ENCODE data around the gene APOBEC3G. TPM values are rescaled to one million over a fixed set of nuclear protein-coding genes. Genes with fewer than 3 reads are reported as not detected.

The APOBEC3G gene
- total and polyA plus RNA-seq, 2 of the 4 experiments (the other 2 are of a cell fraction): 5.3 to 7.0 TPM

DNA sequence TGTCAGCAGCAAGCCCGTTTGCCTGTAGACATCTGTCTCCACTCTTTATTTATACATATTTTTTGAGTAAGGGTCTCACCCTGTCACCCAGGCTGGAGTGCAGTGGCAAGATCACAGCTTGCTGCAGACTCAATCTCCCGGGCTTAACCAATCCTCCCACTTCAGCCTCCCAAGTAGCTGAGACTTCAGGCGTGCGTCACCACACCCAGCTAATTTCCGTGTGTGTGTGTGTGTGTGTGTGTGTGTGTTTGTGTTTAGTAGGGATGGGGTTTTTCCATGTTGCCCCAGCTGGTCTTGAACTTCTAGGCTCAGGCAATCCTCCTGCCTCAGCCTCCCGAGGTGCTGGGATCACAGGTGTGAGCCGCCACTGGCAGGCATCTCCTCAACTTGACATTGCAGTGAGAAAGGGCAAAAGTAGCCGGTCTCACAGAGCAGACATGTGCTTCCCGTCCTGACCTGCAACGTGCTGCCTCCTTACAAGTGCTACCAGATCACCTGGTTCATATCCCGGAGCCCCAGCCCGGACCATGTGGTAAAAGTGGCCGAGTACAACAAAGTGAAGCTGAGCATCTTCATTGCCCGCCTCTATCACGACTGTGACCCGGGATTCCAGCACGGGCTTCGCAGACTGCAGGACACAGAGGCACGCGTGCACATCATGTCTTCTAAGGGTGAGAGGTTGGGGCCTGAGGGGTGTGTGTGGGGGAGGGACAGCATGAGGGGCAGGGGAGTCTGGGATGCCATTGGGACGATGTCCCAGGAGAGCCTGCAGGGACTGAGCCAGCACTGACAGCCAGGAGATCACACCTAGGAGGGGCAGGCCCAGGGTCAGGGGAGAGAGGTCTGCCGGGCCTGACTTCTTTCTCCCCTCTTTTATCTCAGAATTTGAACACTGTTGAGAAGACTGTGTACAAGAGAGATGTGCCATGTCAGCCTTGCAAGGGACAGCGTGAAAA, 14.3 kb downstream of the APOBEC3G start:
- no TSS peak for BruUV-seq (replicated peaks)
- Histone ChIP-seq H3K36me3 (ENCODE audit: control insufficient read depth, insufficient read depth, low read length) (no peaks in the 10 kb centered on the region), H3K4me3 (ENCODE audit: insufficient read depth, low read depth, low read length) (no peak overlapping the region), H4K5ac (ENCODE audit: low read depth, low read length) (no peak overlapping the region), H2AK9ac (replicated peaks; ENCODE audit: low read depth, low read length, poor library complexity) (no peak overlapping the region), H3K23ac (ENCODE audit: low read depth, low read length) (no peak overlapping the region), H2BK20ac (ENCODE audit: low read depth, low read length) (no peak overlapping the region), H3K18ac (ENCODE audit: low read depth, low read length) (no peak overlapping the region), H2BK120ac (ENCODE audit: low read depth, low read length) (no peak overlapping the region), H2BK15ac (ENCODE audit: low read depth, low read length) (no peak overlapping the region), H4K20me1 (ENCODE audit: insufficient read depth, low read length) (no peaks in the 10 kb centered on the region), H3K4me2 (ENCODE audit: low read depth, low read length) (no peak overlapping the region), H3K4me1 (ENCODE audit: control insufficient read depth, insufficient read depth, low read length) (peaks cover 3% of the 10 kb centered on the region; the same call in 1 of the 2 replicates), H2AFZ (replicated peaks; ENCODE audit: low read length, poor library complexity) (no peak overlapping the region), H2BK5ac (ENCODE audit: low read depth, low read length, poor library complexity, severe bottlenecking) (no peak overlapping the region), H3K9me3 (ENCODE audit: control insufficient read depth, insufficient read depth, low read length) (no peaks in the 10 kb centered on the region), H4K91ac (ENCODE audit: insufficient read depth, low read depth, low read length) (no peak overlapping the region), H3K27me3 (ENCODE audit: control insufficient read depth, insufficient read depth, low read length) (peaks cover 43% of the 10 kb centered on the region), H3K27ac (ENCODE audit: insufficient read depth, low read length) (no peak overlapping the region), H3K56ac (ENCODE audit: extremely low read depth, insufficient read depth, low read length) (no peak overlapping the region), H4K8ac (ENCODE audit: low read depth in 2 of 2, low read length in 2 of 2) (no peak overlapping the region), H3K4ac (ENCODE audit: low read depth, low read length) (no peak overlapping the region), H3K79me1 (ENCODE audit: low read depth in 1 of 2, low read length in 2 of 2) (no peaks in the 10 kb centered on the region), H3K14ac (replicated peaks; ENCODE audit: low read depth, low read length) (no peak overlapping the region), H3K9ac (ENCODE audit: low read depth, low read length) (no peak overlapping the region), H3K9me1 (ENCODE audit: insufficient read depth, low read length) (no peaks in the 10 kb centered on the region), H2AK5ac (ENCODE audit: low read depth, low read length) (no peak overlapping the region)
- ChIA-PET POLR2A (ENCODE audit: unreplicated experiment) (no interaction called here), CTCF (interaction anchor here (0.6 kb wide), 1 partner anchor 1304 kb away, joined by 3 read pairs; no protein-coding TSS in a partner anchor)
- dilution Hi-C loops (cut with HindIII; ENCODE audit: low sequenced_read_pairs, unreplicated experiment) (no loop called here), intact Hi-C loops (cut with micrococcal nuclease) (no loop called here), in situ Hi-C loops (cut with MboI; ENCODE audit: low sequenced_read_pairs) (no loop called here)
- no peak for DNase-seq
- WGBS, 2 experiments (ENCODE audit: extremely low coverage in 2 of 2, insufficient read length in 1 of 2): 57% methylated on average over 9 of the region's 23 CpGs; no CpG with 5 or more reads in 1 of the 2 experiments
- ATAC-seq (ENCODE audit: low read depth): no peak
- TF ChIP-seq, protein P1, sequence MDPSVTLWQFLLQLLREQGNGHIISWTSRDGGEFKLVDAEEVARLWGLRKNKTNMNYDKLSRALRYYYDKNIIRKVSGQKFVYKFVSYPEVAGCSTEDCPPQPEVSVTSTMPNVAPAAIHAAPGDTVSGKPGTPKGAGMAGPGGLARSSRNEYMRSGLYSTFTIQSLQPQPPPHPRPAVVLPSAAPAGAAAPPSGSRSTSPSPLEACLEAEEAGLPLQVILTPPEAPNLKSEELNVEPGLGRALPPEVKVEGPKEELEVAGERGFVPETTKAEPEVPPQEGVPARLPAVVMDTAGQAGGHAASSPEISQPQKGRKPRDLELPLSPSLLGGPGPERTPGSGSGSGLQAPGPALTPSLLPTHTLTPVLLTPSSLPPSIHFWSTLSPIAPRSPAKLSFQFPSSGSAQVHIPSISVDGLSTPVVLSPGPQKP (IDR thresholded peaks at IDR 0.05; ENCODE audit: borderline replicate concordance, low read depth, low read length): no peak
- TF ChIP-seq RCOR1 (IDR thresholded peaks at IDR 0.05; ENCODE audit: insufficient replicate concordance, low read length) (no peak), MAZ (IDR thresholded peaks at IDR 0.05; ENCODE audit: borderline replicate concordance, low read depth, low read length) (no peak), NFE2L2 (IDR thresholded peaks at IDR 0.05; ENCODE audit: low read depth, low read length) (no peak), RFX5 (IDR thresholded peaks at IDR 0.05; ENCODE audit: low read depth, low read length) (no peak), BHLHE40 (IDR thresholded peaks at IDR 0.05; ENCODE audit: low read depth, low read length) (no peak), MXI1 (IDR thresholded peaks at IDR 0.05; ENCODE audit: borderline replicate concordance, low read depth, low read length) (no peak), RAD21 (IDR thresholded peaks at IDR 0.05; ENCODE audit: low read length) (no peak), POLR2A (IDR thresholded peaks at IDR 0.05; ENCODE audit: low read depth, low read length) (no peak), SMC3 (IDR thresholded peaks at IDR 0.05; ENCODE audit: low read depth, low read length) (no peak), CHD1 (IDR thresholded peaks at IDR 0.05; ENCODE audit: low read depth, low read length) (no peak), FOS (IDR thresholded peaks at IDR 0.05; ENCODE audit: low read depth, low read length) (no peak), CEBPB (IDR thresholded peaks at IDR 0.05; ENCODE audit: low read depth, low read length) (no peak)
- TF ChIP-seq, protein P2, sequence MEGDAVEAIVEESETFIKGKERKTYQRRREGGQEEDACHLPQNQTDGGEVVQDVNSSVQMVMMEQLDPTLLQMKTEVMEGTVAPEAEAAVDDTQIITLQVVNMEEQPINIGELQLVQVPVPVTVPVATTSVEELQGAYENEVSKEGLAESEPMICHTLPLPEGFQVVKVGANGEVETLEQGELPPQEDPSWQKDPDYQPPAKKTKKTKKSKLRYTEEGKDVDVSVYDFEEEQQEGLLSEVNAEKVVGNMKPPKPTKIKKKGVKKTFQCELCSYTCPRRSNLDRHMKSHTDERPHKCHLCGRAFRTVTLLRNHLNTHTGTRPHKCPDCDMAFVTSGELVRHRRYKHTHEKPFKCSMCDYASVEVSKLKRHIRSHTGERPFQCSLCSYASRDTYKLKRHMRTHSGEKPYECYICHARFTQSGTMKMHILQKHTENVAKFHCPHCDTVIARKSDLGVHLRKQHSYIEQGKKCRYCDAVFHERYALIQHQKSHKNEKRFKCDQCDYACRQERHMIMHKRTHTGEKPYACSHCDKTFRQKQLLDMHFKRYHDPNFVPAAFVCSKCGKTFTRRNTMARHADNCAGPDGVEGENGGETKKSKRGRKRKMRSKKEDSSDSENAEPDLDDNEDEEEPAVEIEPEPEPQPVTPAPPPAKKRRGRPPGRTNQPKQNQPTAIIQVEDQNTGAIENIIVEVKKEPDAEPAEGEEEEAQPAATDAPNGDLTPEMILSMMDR (conservative IDR thresholded peaks at IDR 0.05; ENCODE audit: low read depth, low read length): no peak
